CD4-positive, alpha-beta T cell treated with Interleukin-6 for 4 hours (primary cell): ENCODE data around the gene ABLIM3.

Experiments
- DNase-seq: peaks from one replicate; pipeline ENCODE4 v3.0.0-alpha.2; 2020; ENCODE audit warnings: mixed read lengths

Gene ABLIM3

GRCh38 chr5:149141224-149141956 is at the start of gene ABLIM3:
Gene ABLIM3 (plus strand): TSS chr5:149141493. CDS start chr5:149142096, 603 bp downstream.
- peak; percentile 73 for DNase-seq

- DNase-seq = no peak
Observed at GRCh38 chr5:149093625-149094024, 47.7 kb upstream of the ABLIM3 start.

- no peak for DNase-seq
Observed at GRCh38 chr5:149094996-149095395, 46.3 kb upstream of the ABLIM3 start.

GRCh38 chr5:149099920-149100319 is 41.4 kb upstream of the ABLIM3 start:
- no peak for DNase-seq

DNA sequence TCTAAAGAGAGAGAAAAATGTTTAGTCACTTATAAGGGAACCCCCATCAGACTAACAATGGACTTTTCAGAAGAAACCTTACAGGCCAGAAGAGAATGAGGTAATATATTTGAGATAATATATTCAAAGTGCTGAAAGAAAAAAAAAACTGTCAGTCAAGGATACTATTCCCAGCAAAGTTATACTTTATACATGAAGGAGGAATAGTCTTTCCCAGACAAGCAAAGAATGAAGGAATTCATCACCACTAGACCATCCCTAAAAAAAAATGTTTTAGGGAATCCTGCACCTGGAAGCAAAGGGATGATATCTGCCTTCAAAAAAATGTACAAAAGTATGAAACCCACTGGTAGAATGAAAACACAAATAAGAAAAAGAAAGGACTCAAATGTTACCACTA is 41.0 kb upstream of the ABLIM3 start:
- DNase-seq = no peak

DNA sequence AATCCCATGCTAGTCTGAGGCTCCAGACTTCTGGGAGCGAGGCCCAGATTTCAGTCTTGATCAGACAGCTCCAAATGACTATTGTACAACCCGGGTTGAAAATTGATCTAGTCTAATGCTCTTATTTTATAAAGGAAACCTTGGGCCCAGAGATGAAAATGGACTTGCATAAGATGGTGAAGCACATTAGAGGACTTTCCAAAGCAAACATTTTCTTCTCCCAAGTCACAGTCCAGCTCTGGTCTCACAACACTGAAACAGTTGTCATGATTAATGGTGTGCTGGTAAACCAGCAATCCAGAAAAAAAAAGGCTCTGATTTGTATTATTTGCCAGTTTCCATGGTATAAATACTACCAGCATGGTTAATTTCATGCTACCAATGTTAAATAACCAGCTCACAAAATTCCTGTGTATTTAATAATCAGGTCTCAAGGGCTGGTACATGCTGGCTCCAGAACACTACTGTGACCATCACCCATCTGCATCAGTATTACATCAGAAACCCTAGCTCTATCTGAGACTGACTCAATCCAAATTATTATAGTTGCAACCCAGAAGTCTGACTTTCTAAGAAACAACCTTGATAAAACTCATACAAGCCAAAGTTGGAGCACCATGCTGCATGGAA is 32.5 kb upstream of the ABLIM3 start:
- DNase-seq = no peak

DNA sequence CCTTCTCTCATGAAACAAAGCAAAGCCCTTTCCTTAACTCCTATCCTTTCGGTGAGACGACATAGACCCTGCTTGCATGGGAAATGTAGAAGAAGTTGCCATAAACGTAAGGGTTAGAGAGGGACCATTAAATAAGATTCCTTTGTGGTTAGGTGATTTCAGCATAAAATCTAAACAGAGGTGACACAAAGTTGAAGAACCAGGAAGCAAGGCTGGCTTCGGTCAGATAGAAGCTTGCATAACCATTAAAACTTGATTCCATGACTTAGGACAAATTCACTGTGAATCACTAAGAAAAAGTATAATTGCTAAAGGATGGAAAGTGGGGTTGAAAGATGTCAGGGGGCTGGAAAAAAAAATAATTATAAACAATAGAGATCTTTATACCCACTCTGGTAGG is 30.9 kb upstream of the ABLIM3 start:
- no peak for DNase-seq

DNA sequence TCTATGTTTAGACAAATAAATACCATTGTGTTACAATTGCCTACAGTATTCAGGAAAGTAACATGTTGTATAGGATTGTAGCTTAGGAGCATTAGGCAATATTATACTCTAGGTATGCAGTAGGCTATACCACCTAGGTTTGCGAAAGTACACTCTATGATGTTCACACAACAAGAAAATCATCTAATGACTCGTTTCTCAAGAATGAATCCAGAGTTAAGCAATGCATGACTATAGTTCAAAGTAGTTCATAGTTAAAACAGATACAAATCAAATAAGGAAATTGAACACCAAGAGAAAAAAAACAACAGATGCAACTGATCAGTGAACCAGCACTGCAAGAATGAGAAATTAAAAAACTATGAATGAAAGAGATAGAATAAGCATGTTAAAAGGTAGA is 27.6 kb upstream of the ABLIM3 start:
- no peak for DNase-seq

- DNase-seq = peak; percentile 46
Observed at GRCh38 chr5:149114403-149115312, 26.6 kb upstream of the ABLIM3 start.

- DNase-seq = no peak
Observed at GRCh38 chr5:149117970-149118369, 23.3 kb upstream of the ABLIM3 start.

DNA sequence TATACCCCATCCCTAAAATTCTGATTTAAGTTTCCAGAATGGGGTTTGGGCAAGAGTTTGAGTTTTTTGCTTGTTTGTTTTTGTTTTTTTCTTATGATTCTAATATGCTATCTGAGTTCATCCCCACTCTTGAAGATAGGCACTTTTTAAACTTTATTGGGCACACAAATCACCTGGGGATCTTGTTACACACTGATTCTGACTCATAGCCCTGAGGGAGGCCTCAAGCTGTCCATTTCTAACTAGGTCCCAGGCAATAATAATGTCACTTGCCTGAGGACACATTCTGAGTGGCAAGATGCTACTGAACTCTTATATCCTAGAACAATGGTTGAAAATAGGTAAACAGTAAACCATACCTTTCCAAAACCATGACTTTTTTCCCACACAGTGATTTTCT is 22.8 kb upstream of the ABLIM3 start:
- no peak for DNase-seq

- no peak for DNase-seq
Observed at GRCh38 chr5:149121145-149121544, 20.1 kb upstream of the ABLIM3 start.

DNA sequence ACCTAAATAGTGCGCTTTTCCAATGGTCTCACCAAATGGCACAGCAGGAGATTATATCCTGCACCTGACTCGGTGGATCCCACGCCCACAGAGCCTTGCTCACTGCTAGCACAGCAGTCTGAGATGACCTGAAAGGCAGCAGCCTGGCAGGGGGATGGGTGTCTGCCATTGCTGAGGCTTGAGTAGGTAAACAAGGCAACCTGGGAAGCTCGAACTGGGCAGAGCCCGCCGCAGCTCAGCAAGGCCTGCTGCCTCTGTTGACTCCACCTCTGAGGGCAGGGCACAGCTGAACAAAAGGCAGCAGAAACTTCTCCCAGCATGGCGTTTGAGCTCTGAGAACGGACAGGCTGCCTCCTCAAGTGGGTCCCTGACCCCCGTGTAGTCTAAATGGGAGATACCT is 18.1 kb upstream of the ABLIM3 start:
- no peak for DNase-seq

- no peak for DNase-seq
Observed at GRCh38 chr5:149125386-149125891, 15.9 kb upstream of the ABLIM3 start.

DNA sequence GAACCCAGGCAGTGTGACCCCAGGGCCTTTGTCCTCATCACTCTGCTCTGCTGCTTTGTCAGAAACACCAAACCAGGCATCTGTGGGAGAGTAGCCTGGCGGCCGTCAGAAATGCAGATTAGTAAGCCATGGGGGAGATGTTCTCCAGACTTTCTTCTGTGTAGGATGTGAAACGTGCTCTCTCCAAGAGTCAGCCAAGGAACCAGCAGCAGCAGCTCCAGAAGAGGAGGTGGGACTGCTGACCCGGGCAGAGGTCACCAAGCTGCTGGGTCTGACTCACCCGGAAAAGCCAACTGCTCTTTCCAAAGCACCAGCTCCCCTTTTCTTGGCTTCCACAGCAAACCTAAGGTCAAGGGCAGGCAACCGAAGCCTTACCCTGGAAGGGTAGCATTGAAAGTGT is 14.4 kb upstream of the ABLIM3 start:
- DNase-seq = no peak

- no peak for DNase-seq
Observed at GRCh38 chr5:149127394-149127955, 13.8 kb upstream of the ABLIM3 start.

- no peak for DNase-seq
Observed at GRCh38 chr5:149128023-149128875, 13.0 kb upstream of the ABLIM3 start.

DNA sequence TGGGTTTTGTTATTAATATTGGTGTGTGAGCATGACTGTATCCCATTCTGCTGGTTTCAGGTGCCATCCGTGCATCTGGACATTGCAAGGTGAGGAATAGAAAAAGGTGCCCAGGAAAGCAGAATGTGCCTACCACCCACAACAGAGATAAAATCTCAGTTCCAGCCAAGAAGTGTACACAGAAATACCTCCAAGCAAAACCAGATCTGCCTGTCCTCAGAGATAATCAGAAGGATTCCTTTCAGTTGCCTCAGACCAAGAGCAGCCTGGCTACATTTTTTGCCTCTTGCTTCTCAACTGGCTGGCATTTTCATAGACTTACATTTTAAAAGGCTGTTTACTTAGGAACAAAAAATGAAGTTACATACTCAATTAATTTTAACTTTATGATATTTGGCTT is 12.1 kb upstream of the ABLIM3 start:
- no peak for DNase-seq

DNA sequence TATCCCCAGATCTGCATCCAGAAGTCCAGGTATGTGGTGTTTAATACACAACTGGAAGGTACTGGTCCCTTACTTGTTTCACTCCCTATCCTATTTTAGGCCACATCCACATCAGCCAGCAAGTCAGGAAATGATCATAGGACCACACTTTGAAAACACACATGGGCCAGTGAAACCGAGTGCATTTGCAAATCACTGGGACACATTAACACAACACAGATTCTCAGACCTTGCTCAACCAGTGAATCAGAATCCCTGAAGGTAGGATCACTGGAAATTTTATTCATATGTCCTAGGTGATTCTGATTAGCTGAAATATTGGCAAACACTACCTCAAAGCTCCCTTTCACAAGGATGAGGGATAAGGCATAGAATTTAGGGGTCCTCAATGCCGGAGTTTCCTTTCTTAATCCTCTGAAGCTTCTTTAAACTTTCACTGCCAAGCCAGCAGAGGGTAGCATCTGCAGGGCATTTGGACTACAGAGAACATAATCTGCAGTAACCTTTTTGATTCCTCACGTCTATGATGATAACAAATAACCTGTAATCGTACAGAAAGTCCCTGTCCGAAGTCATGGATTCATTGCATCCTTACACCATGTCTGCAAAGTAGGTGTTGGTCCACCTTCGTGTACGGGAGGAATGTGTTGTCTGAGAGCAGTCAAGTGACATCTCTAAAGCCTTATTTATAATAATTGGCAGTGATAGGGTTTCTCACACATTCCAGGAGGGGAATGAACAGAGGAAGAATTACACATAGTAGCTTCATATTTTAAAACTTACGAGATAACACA is 11.0 kb upstream of the ABLIM3 start:
- DNase-seq = no peak

DNA sequence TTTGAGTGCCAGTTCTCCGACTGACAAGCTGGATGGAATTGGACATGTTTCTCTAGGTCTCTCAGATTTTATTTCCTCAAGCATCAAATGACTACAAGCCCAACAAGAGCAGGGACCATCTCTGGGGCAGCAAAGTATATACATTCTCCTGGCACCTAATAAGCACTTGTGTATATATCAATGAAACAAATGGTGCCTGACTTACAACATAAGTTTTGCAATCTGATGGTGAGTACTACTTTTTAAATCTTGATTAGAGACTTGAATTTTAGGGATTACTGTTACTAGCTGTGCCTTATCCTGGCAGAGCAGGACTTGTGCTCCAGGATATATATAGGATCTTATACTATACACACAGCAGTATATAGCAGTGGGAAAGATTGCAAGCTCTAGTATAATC is 8.8 kb upstream of the ABLIM3 start:
- no peak for DNase-seq
